DMS153 (cell line): Measurements from ENCODE around the gene CMTM4.
"Not testable (repeated sequence)": the region's sequence is repeated elsewhere in the genome, so short reads cannot be mapped to it uniquely, and the experiment has no call there.

Experiments used
- DNase-seq: peaks from one replicate; lab custom pipeline; 2025; lab: John Stamatoyannopoulos, UW

CMTM4 gene

GRCh38 chr16:66616169-66616568 is 80.4 kb downstream of the CMTM4 start:
- DNase-seq = no peak

- no peak for DNase-seq
These were observed 82.3 kb downstream of the CMTM4 start for GRCh38 chr16:66614161-66614802.

GRCh38 chr16:66612422-66612821 is 84.1 kb downstream of the CMTM4 start:
- DNase-seq = no peak

- DNase-seq = not testable (repeated sequence)
These were observed 84.6 kb downstream of the CMTM4 start for GRCh38 chr16:66611911-66612310.

GRCh38 chr16:66610111-66610820 is 86.3 kb downstream of the CMTM4 start:
- no peak for DNase-seq

DNA sequence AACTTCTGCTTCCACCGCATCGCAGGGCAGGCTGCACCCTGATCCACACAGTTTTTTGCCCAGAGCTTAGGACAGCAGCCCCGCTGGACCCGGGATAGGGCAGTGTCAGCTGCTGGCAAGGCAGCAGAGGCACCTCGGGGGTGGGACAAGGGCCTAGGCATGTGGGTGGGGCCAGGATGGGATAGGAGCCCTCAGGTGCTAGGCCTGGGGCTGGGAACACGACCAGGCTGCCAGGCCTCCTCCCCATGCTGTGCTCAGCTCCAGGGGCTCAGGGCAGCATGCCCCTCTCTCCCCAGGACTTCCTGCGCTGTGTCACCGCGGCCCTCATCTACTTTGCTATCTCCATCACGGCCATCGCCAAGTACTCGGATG is 87.4 kb downstream of the CMTM4 start:
- no peak for DNase-seq

- DNase-seq = peak; percentile 11
These were observed 88.1 kb downstream of the CMTM4 start for GRCh38 chr16:66608241-66609138.

GRCh38 chr16:66605979-66606751 is 90.4 kb downstream of the CMTM4 start:
- no peak for DNase-seq

DNA sequence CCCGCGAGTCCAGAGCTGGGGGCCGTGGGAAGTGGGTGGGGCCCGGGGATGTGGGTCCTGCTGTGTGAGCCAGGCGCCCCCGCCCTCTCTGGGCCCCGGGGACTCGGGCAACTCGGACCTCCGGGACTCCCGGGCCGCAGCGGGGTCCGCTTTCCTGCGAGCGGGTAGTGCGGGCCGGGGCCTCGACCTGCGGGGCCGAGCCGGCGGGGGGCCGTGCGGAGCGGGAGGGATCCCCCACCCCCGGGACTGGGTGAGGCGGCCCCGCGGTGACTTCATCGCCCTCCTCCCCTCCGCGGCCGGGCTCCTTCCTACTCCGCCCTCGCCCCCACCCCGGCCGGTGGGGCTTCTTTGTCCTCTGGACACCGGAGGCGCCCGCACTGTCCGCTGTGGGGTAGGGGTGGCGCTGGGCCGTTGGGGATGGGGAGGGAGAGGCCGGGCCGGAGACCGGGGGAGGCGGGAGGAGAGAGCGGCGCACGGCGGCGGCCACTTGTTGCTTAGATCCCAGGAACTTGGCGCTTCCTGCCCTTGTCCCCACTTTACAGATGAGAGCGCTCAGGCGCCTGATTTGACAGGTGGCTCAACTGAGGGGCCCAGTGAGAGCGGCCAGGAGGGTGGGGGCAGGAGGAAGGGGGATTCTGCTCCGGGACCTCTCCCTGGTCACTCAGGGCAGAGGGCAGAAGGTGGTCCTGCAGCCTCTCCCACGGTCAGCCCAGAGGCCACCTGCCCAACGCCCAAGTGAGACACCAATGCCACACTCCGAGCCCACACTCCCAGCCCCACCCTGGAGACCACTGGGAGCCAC is 91.2 kb downstream of the CMTM4 start:
- DNase-seq = no peak

DNA sequence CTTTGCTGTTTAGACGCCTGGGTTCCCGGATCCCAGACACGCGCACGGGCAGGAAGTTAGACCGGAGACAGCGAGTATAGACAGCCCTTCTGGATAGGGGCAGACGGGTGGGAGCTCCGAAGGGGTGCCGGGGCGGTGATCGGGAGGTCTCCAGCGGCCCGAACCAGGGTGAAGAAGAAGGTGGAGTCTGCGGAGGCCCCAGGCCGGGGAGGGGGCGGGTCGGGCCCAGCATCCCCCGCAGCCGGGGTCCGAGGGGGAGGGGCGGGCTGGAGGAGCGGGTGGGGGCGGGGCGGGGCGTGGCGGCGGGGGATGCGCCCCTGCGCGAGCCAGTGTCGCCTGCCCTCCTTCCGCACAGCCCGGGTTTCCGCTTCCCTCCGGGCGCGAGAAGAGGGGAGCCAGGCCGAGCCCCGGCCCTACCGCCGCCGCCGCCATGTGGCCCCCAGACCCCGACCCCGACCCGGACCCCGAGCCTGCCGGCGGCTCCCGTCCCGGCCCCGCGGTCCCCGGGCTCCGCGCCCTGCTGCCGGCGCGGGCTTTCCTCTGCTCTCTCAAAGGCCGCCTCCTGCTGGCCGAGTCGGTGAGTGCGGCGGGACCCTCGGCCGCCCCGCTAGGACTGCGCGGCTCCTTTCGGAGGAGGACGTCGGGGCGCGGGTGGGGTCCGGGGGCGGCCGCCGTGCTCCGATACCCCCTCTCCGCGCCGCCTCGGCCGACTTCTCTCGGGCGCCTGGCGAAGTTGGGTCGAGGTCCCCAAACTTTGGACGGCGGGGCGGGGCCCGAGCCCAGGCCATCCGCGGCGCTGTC is 92.0 kb downstream of the CMTM4 start, which contains the start of gene CMTM3:
Gene CMTM3 (plus strand): TSS at position 329 of the 801 bp plus-strand sequence. CDS start 102 bp downstream, at position 431.
- peak; percentile 5 for DNase-seq

DNA sequence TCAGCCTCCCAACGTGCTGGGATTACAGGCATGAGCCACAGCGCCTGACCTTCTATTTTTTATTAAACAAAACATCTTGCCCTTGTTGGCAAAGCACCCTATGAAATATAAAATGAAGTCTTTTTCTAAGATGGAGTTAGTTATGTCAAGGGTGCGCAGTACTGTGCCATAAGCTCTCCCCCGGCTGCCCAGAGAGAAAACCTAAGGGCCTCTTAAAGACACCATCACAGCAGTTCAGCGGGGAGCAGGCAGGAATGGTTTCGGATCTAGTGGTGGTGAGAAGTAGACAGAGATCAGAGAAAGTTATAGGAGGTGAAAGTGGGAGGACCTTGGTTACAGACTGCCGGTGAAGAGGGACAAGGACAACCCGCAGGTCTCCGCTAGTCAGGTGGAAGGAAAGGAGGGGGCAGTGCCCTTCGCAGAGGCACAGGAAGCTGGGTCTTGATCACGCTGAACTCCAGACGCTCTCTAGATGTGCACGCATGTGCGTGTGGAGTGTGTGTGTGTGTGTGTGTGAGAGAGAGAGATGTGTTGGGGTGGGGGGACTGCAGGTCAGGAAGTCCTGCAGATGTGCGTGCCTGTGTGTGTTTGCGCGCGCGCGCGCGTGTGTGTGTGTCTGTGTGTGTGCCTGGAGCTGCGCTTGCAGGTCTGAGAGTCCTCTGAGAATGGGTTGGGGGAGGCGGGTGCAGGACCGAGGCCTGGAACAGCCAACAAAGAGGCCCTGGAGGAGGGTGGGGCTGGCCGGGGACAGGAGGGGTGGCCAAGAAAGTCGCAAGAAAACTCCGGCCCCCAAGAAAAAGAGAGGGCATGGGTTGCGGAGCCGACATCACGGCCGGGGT is 92.8 kb downstream of the CMTM4 start:
- DNase-seq = peak; percentile 36

DNA sequence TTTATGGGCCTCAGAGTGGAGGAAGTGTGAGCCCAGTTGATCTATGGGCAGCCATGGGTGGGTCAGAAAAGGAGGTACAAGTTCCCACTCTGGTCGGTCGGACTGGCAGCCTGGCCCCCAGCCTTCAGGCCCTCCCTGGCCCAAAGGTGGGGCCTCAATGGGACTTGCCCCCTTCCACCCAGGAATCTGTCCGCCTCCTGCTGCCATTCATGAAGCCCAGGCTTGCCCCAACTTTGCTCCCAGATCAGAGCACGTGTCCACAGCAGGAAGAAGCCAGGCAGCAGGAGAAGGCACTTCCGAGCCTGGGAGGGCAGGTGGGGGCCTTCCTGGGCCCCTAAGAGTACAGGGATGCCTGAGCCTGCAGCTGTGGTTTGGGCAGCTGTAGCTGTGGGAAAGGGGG is 95.1 kb downstream of the CMTM4 start:
- no peak for DNase-seq

DNA sequence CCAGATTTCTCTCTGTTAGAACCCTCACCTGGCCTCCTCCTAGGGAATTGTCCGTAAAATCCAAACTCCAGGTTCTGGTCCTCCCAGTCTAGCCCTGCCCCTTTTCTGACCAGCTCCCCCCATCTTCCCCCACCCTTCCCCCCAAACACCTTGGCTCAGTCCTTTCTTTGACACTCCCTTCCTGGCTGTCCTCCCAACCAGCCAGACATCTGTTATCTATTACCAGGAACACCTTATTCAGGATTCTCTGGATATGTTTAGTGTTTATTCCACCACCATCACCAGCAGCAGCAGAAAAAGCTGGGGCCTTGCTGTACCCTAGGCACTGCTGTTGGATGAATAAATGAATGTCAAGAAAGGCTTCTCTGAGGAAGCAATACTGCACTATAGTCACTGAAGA is 96.1 kb downstream of the CMTM4 start:
- DNase-seq = no peak

GRCh38 chr16:66599726-66600125 is 96.8 kb downstream of the CMTM4 start:
- no peak for DNase-seq

GRCh38 chr16:66598111-66598510 is 98.4 kb downstream of the CMTM4 start:
- DNase-seq = no peak

GRCh38 chr16:66596986-66597848 is 99.3 kb downstream of the CMTM4 start:
- no peak for DNase-seq

GRCh38 chr16:66596559-66596958 is 100.0 kb downstream of the CMTM4 start:
- not testable (repeated sequence) for DNase-seq

DNA sequence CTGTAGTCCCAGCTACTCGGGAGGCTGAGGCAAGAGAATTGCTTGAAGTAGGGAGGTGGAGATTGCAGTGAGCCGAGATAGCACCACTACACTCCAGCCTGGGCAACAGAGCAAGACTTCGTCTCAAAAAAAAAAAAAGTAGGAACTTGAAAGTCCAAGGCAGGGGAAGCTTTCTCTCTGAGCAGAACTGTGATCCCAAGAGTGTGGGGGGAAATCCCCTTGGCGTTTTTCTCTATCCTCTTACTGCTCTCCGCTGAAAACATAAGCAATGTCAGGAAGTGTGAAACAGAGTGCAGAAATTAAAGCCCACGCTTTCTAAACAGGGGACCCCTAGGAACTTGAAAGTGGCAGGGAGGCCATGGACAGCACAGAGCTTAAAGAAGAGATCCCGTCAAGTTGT is 101.8 kb downstream of the CMTM4 start:
- no peak for DNase-seq
